GM12878 (cell line): ENCODE measurements around the gene ACD. TPM values are rescaled to one million over a fixed set of nuclear protein-coding genes. Genes with fewer than 3 reads are reported as not detected.

ENCODE experiments used
- ATAC-seq: fragments of 200-7000 bp; cut with Tn5 transposase; 3 replicates; pipeline ENCODE4 v1.9.1; 2020; ENCODE audit warnings: mild to moderate bottlenecking, moderate library complexity
- BruUV-seq: library from RNA; stranded (reverse); fragments of 400-500 nt; replicated peaks from 2 replicates; lab custom pipeline; 2021; lab: Mats Ljungman, UMichigan
- CTCF ChIA-PET: fragments of 300-600 bp; sonication (Branson Sonifier 250); formaldehyde crosslinking; extraction: SDS; loops from one replicate; lab custom pipeline; 2021; ENCODE audit warnings: inconsistent platforms; lab: Yijun Ruan, JAX
- POLR2A ChIA-PET: fragments of 350-600 bp; formaldehyde crosslinking; extraction: SDS; loops from one replicate; lab custom pipeline; 2021; ENCODE audit warnings: inconsistent platforms; lab: Charles Lee
- RAD21 ChIA-PET: fragments of 300-600 bp; sonication (Branson Sonifier 250); formaldehyde crosslinking; loops from one replicate; lab custom pipeline; 2023; ENCODE audit warnings: antibody characterized with exemption; ENCODE audit not compliant: unreplicated experiment; lab: Charles Lee
- SMC1A ChIA-PET: fragments of 300-600 bp; sonication (Branson Sonifier 250); formaldehyde crosslinking; loops from one replicate; lab custom pipeline; 2023; ENCODE audit not compliant: unreplicated experiment, uncharacterized antibody; lab: Charles Lee
- DNase-seq: peaks from one replicate; pipeline ENCODE4 v3.0.0-alpha.2; 2011; ENCODE audit warnings: low read depth, low spot score
- FAIRE-seq: peaks from 3 replicates; lab custom pipeline; 2011; peaks lifted over from hg19 to GRCh38; lab: Jason Lieb, UNC
- H2AFZ ChIP-seq: 2 replicates; pipeline ENCODE4 v1.6.0; 2011; ENCODE audit warnings: low read depth, low read length, control low read depth; ENCODE audit not compliant: control insufficient read depth
- H3K27ac ChIP-seq: 2 replicates; pipeline ENCODE4 v1.5.1; 2011; ENCODE audit warnings: control low read depth; ENCODE audit not compliant: control insufficient read depth, insufficient read depth
- H3K27me3 ChIP-seq, 2 experiments: replicated peaks in 1 of 2; 2 replicates each; pipeline versions ENCODE4 v1.6.0 to v1.6.1; 2011; ENCODE audit warnings: low read length in 1 of 2; ENCODE audit not compliant: control insufficient read depth in 2 of 2, insufficient read depth in 2 of 2
- H3K36me3 ChIP-seq, 2 experiments: 2 replicates each; pipeline ENCODE4 v1.5.1; 2011; ENCODE audit warnings: low read length in 1 of 2; ENCODE audit not compliant: control insufficient read depth in 2 of 2, insufficient read depth in 2 of 2
- H3K4me1 ChIP-seq: 2 replicates; pipeline ENCODE4 v1.6.1; 2011; ENCODE audit warnings: mild to moderate bottlenecking, low read length, moderate library complexity, mixed read lengths; ENCODE audit not compliant: control insufficient read depth, insufficient read depth
- H3K4me2 ChIP-seq: 2 replicates; pipeline ENCODE4 v1.6.0; 2011; ENCODE audit warnings: control low read depth; ENCODE audit not compliant: control insufficient read depth, insufficient read depth
- H3K4me3 ChIP-seq: fragments of 200-600 bp; sonication (generic); 2 replicates; pipeline ENCODE4 v1.5.1; 2016
- H3K79me2 ChIP-seq: 2 replicates; pipeline ENCODE4 v1.6.0; 2011; ENCODE audit warnings: low read length; ENCODE audit not compliant: control insufficient read depth, insufficient read depth
- H3K9ac ChIP-seq: 2 replicates; pipeline ENCODE4 v1.8.0; 2011; ENCODE audit warnings: low read length, control low read depth, mixed read lengths; ENCODE audit not compliant: control insufficient read depth, insufficient read depth
- H3K9me3 ChIP-seq: replicated peaks from 3 replicates; pipeline ENCODE4 v1.5.1; 2011; ENCODE audit warnings: mild to moderate bottlenecking, low read length; ENCODE audit not compliant: control insufficient read depth, insufficient read depth
- H4K20me1 ChIP-seq: 2 replicates; pipeline ENCODE4 v1.6.0; 2011; ENCODE audit not compliant: control insufficient read depth, insufficient read depth
- BMI1 ChIP-seq: fragments of 450-650 bp; IDR thresholded peaks from 2 replicates; pipeline ENCODE4 v1.6.1; 2016; ENCODE audit warnings: mild to moderate bottlenecking, moderate library complexity, borderline replicate concordance
- IRF4 ChIP-seq: IDR thresholded peaks from 2 replicates; pipeline ENCODE4 v1.6.1; 2011; ENCODE audit warnings: low read depth, low read length
- NBN ChIP-seq: fragments of 450-650 bp; IDR thresholded peaks from 2 replicates; pipeline ENCODE4 v1.6.1; 2016
- NR2C2 ChIP-seq: IDR thresholded peaks from 2 replicates; pipeline ENCODE4 v1.6.1; 2011; ENCODE audit warnings: borderline replicate concordance, low read depth; ENCODE audit not compliant: control insufficient read depth, insufficient read length
- PAX5 ChIP-seq: IDR thresholded peaks from 2 replicates; pipeline ENCODE4 v1.6.1; 2011; ENCODE audit warnings: low read depth, low read length, borderline replicate concordance
- POU2F2 ChIP-seq: IDR thresholded peaks from 3 replicates; pipeline ENCODE4 v1.6.1; 2011; ENCODE audit warnings: low read depth, mild to moderate bottlenecking, low read length, borderline replicate concordance
- RAD21 ChIP-seq: IDR thresholded peaks from 2 replicates; pipeline ENCODE4 v1.6.1; 2011; ENCODE audit warnings: mild to moderate bottlenecking, low read depth, low read length, moderate library complexity; ENCODE audit not compliant: insufficient read depth
- RUNX3 ChIP-seq: IDR thresholded peaks from 2 replicates; pipeline ENCODE4 v1.6.1; 2012; ENCODE audit warnings: low read length, inconsistent platforms
- SMAD1 ChIP-seq: fragments of 450-650 bp; IDR thresholded peaks from 2 replicates; pipeline ENCODE4 v1.6.1; 2018; ENCODE audit warnings: mild to moderate bottlenecking, low read depth; ENCODE audit not compliant: partially characterized antibody
- SMC3 ChIP-seq: IDR thresholded peaks from 2 replicates; pipeline ENCODE4 v1.6.1; 2011; ENCODE audit warnings: low read length, improper control_type of control experiment, borderline replicate concordance
- TCF3 ChIP-seq: IDR thresholded peaks from 2 replicates; pipeline ENCODE4 v1.6.1; 2012; ENCODE audit warnings: low read depth, mild to moderate bottlenecking, low read length, borderline replicate concordance; ENCODE audit not compliant: insufficient read depth
- YY1 ChIP-seq: IDR thresholded peaks from 2 replicates; pipeline ENCODE4 v1.6.1; 2011; ENCODE audit warnings: low read depth, mild to moderate bottlenecking, low read length
- WGBS: methylation state at CpG from one replicate; pipeline ENCODE4 v1.1.6; 2016; ENCODE audit warnings: low lambda C conversion rate; ENCODE audit not compliant: insufficient replicate concordance, insufficient coverage; ENCODE audit errors: missing lambda C conversion rate; 5-methylcytosine and 5-hydroxymethylcytosine counted together
- in situ Hi-C: fragments of 300-500 bp; cut with MboI; formaldehyde crosslinking; loops from 9 replicates; pipeline ENCODE4 v1.14.3; 2018; ENCODE audit warnings: mixed read lengths
- intact Hi-C: fragments of 100-400 bp; cut with micrococcal nuclease; formaldehyde crosslinking; loops from one replicate; pipeline ENCODE4 v1.14.2; 2022; ENCODE audit not compliant: unreplicated experiment
- polyA plus RNA-seq, 11 experiments: library from polyadenylated mRNA; depleted of rRNA in 4 of 11; unstranded in 6 of 11; stranded (reverse) in 5 of 11; fragments of >200 nt; fragmentation: Nextera tagmentation in 4 of 11; fragmentation: Illumina TruSeq in 1 of 11; extraction: Ambion mirVana in 4 of 11; extraction: Trizol in 1 of 11; gene quantifications; 1 replicate in 1 of 11; 2 replicates in 10 of 11; pipeline versions ENCODE4 v1.2.1 to v1.2.3, GENCODE V29; 2011 to 2016; ENCODE audit warnings: inconsistent platforms in 2 of 11, missing spikeins in 2 of 11, low read depth in 1 of 11
- total RNA-seq, 4 experiments: library from RNA; depleted of rRNA in 3 of 4; stranded (reverse); fragments of >200 nt in 3 of 4; fragmentation: Illumina TruSeq in 1 of 4; extraction: Trizol in 1 of 4; gene quantifications; 2 replicates each; pipeline versions ENCODE4 v1.2.1 to v1.2.3, GENCODE V29; 2013 to 2021
- TF ChIP-seq, protein P1 (sequence below), 3 experiments: IDR thresholded peaks in 2 of 3; conservative IDR thresholded peaks in 1 of 3; 2 replicates each; pipeline ENCODE4 v1.5.1; 2011; ENCODE audit warnings: low read depth in 3 of 3, low read length in 3 of 3, mild to moderate bottlenecking in 3 of 3, control low read depth in 2 of 3, moderate library complexity in 2 of 3, inconsistent platforms in 1 of 3, mixed read lengths in 1 of 3; ENCODE audit not compliant: control insufficient read depth in 2 of 3, insufficient read depth in 1 of 3; ENCODE audit errors: extremely low read depth in 1 of 3

The ACD gene
- total and polyA plus RNA-seq, 10 of the 15 experiments (the other 5 are each of a cell fraction or from before 2014, with no cell fraction given), result 2.9 to 46.7 (median 23.9) TPM

GRCh38 chr16:67672739-67673662 lies 12.9 kb upstream of the ACD start:
- WGBS, result 39% methylated on average over 13 of the region's 13 CpGs
- no peaks in the 10 kb centered on the region for H3K36me3 ChIP-seq
- TF ChIP-seq, protein P1, sequence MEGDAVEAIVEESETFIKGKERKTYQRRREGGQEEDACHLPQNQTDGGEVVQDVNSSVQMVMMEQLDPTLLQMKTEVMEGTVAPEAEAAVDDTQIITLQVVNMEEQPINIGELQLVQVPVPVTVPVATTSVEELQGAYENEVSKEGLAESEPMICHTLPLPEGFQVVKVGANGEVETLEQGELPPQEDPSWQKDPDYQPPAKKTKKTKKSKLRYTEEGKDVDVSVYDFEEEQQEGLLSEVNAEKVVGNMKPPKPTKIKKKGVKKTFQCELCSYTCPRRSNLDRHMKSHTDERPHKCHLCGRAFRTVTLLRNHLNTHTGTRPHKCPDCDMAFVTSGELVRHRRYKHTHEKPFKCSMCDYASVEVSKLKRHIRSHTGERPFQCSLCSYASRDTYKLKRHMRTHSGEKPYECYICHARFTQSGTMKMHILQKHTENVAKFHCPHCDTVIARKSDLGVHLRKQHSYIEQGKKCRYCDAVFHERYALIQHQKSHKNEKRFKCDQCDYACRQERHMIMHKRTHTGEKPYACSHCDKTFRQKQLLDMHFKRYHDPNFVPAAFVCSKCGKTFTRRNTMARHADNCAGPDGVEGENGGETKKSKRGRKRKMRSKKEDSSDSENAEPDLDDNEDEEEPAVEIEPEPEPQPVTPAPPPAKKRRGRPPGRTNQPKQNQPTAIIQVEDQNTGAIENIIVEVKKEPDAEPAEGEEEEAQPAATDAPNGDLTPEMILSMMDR (IDR thresholded peaks at IDR 0.05 in 2 of 3, conservative IDR thresholded peaks at IDR 0.05 in 1 of 3; ENCODE audit: control insufficient read depth in 2 of 3, extremely low read depth in 1 of 3, insufficient read depth in 1 of 3, low read depth in 3 of 3, low read length in 3 of 3), result peak; percentile 83 to 94 (median 88)
- TF ChIP-seq RUNX3, result peak; percentile 54
- TF ChIP-seq IRF4, result peak; percentile 70
- peak; percentile 93 for TF ChIP-seq PAX5
- peak; percentile 73; the same call in 1 of the 2 replicates for TF ChIP-seq SMC3
- no peak for TF ChIP-seq SMAD1
- TF ChIP-seq NR2C2, result no peak
- TF ChIP-seq POU2F2, result 0 out of 3 replicates have a peak, but pooled peaks have one; percentile 16
- TF ChIP-seq NBN, result 0 out of 2 replicates have a peak, but pooled peaks have one; percentile 21
- peak; percentile 94 for TF ChIP-seq RAD21
- TF ChIP-seq YY1, result peak; percentile 46; the same call in 1 of the 2 replicates
- TF ChIP-seq BMI1, result no peak
- TF ChIP-seq TCF3, result 0 out of 2 replicates have a peak, but pooled peaks have one; percentile 37
- intact Hi-C loops, result loop anchor here (1.0 to 5.0 kb wide), 4 partner anchors 44 to 256 kb away; partner anchors contain the start of genes GFOD2, RANBP10 and TSNAXIP1
- ATAC-seq (peak; percentile 59), FAIRE-seq (peak; percentile 98), DNase-seq (no peak)
- RAD21 ChIA-PET, result interaction anchor here (0.8 to 3.1 kb wide), 16 partner anchors 10 to 256 kb away, joined by 3 to 19 read pairs (median 4); partner anchors contain the start of genes EDC4, GFOD2, NUTF2 and RANBP10
- H3K4me2 ChIP-seq, result no peak overlapping the region
- CTCF ChIA-PET, result interaction anchor here (0.6 to 11.9 kb wide), 44 partner anchors 10 to 398 kb away, joined by 3 to 196 read pairs (median 4); partner anchors contain the start of genes ACD, ATP6V0D1, DDX28 and DUS2
- no peak overlapping the region for H3K4me3 ChIP-seq
- no peaks in the 10 kb centered on the region for H3K79me2 ChIP-seq
- H4K20me1 ChIP-seq, result no peaks in the 10 kb centered on the region
- SMC1A ChIA-PET, result interaction anchor here (0.6 to 2.2 kb wide), 14 partner anchors 21 to 256 kb away, joined by 3 to 8 read pairs (median 4); partner anchors contain the start of gene CTCF
- H2AFZ ChIP-seq, result no peak overlapping the region; the same call in 1 of the 2 replicates
- no peak overlapping the region for H3K27ac ChIP-seq
- H3K4me1 ChIP-seq, result peaks cover 24% of the 10 kb centered on the region
- no TSS peak for BruUV-seq
- no peaks in the 10 kb centered on the region for H3K27me3 ChIP-seq
- in situ Hi-C loops, result no loop called here
- no peak overlapping the region for H3K9ac ChIP-seq
- POLR2A ChIA-PET, result interaction anchor here (0.5 to 0.9 kb wide), 2 partner anchors 13 to 41 kb away, joined by 3 to 4 read pairs; no protein-coding TSS in a partner anchor
- no peaks in the 10 kb centered on the region for H3K9me3 ChIP-seq
